Smooth muscle cell (in vitro differentiated cells): ENCODE results near the gene FLACC1. TPM values are rescaled to one million over a fixed set of nuclear protein-coding genes. Genes with fewer than 3 reads are reported as not detected.
A peak's percentile ranks its signal among the peaks of the same experiment; 100 is the strongest.

ENCODE experiments used
- DNase-seq: peaks from one replicate; lab custom pipeline; 2025; ENCODE audit not compliant: unreplicated experiment; lab: John Stamatoyannopoulos, UW
- H2AFZ ChIP-seq: fragments of 200-600 bp; sonication (generic); 2 replicates; pipeline ENCODE4 v1.6.0; 2016; ENCODE audit warnings: antibody characterized with exemption, low read depth, mild to moderate bottlenecking
- H3F3A ChIP-seq: fragments of 200-600 bp; sonication (generic); 2 replicates; pipeline ENCODE4 v1.6.0; 2017; ENCODE audit warnings: antibody characterized with exemption, low read depth
- H3K27ac ChIP-seq: fragments of 200-600 bp; sonication (generic); 2 replicates; pipeline ENCODE4 v1.5.1; 2016; ENCODE audit warnings: low read depth, mild to moderate bottlenecking
- H3K27me3 ChIP-seq: fragments of 200-600 bp; sonication (generic); 2 replicates; pipeline ENCODE4 v1.6.1; 2016; ENCODE audit warnings: low read depth, mild to moderate bottlenecking
- H3K36me3 ChIP-seq: fragments of 200-600 bp; sonication (generic); 2 replicates; pipeline ENCODE4 v1.5.1; 2016; ENCODE audit warnings: low read depth
- H3K4me1 ChIP-seq: fragments of 200-600 bp; sonication (generic); 2 replicates; pipeline ENCODE4 v1.5.1; 2016; ENCODE audit warnings: low read depth
- H3K4me2 ChIP-seq: fragments of 200-600 bp; sonication (generic); 2 replicates; pipeline ENCODE4 v1.6.0; 2016; ENCODE audit warnings: mild to moderate bottlenecking
- H3K4me3 ChIP-seq: fragments of 200-600 bp; sonication (generic); 2 replicates; pipeline ENCODE4 v1.5.1; 2016; ENCODE audit warnings: mild to moderate bottlenecking
- H3K79me2 ChIP-seq: fragments of 200-600 bp; sonication (generic); 2 replicates; pipeline ENCODE4 v1.6.0; 2016; ENCODE audit warnings: low read depth, mild to moderate bottlenecking
- H3K9ac ChIP-seq: fragments of 200-600 bp; sonication (generic); 2 replicates; pipeline ENCODE4 v1.6.0; 2016; ENCODE audit warnings: low read depth
- H3K9me3 ChIP-seq: fragments of 200-600 bp; sonication (generic); replicated peaks from 2 replicates; pipeline ENCODE4 v1.5.1; 2016; ENCODE audit warnings: low read depth
- H4K20me1 ChIP-seq: fragments of 200-600 bp; sonication (generic); 2 replicates; pipeline ENCODE4 v1.6.0; 2016; ENCODE audit warnings: low read depth
- WGBS: methylation state at CpG from one replicate; pipeline ENCODE4 v1.1.7; 2016; ENCODE audit warnings: low lambda C conversion rate; 5-methylcytosine and 5-hydroxymethylcytosine counted together
- polyA plus RNA-seq: library from polyadenylated mRNA; unstranded; fragments of >200 nt; fragmentation: Nextera tagmentation; extraction: Ambion mirVana; gene quantifications from 2 replicates; pipeline ENCODE4 v1.2.1, GENCODE V29; 2016
- total RNA-seq: library from RNA; depleted of rRNA; stranded (reverse); fragments of >200 nt; gene quantifications from 2 replicates; pipeline ENCODE4 v1.2.3, GENCODE V29; 2014
- TF ChIP-seq, protein P1 (sequence below): fragments of 200-600 bp; sonication (generic); IDR thresholded peaks from 2 replicates; pipeline ENCODE4 v1.5.1; 2017; ENCODE audit warnings: borderline replicate concordance, mild to moderate bottlenecking, antibody characterized with exemption; ENCODE audit not compliant: insufficient read depth, poor library complexity, severe bottlenecking

Gene FLACC1
- total and polyA plus RNA-seq, 2 experiments from 2014 or later: 0.76 TPM; not detected in 1

GRCh38 chr2:201257381-201257955 is 99.7 kb downstream of the FLACC1 start:
- Histone ChIP-seq H3K9ac (no peak overlapping the region), H3K27ac (peak overlapping the region; percentile 93), H3K9me3 (no peaks in the 10 kb centered on the region), H3K36me3 (no peaks in the 10 kb centered on the region), H3K4me2 (peak overlapping the region; percentile 92), H2AFZ (peak overlapping the region; percentile 93), H3F3A (no peaks in the 10 kb centered on the region), H3K4me3 (peak overlapping the region; percentile 63), H3K79me2 (peaks cover 19% of the 10 kb centered on the region), H4K20me1 (no peaks in the 10 kb centered on the region), H3K4me1 (no peaks in the 10 kb centered on the region), H3K27me3 (no peaks in the 10 kb centered on the region)
- DNase-seq: no peak
- TF ChIP-seq, protein P1, sequence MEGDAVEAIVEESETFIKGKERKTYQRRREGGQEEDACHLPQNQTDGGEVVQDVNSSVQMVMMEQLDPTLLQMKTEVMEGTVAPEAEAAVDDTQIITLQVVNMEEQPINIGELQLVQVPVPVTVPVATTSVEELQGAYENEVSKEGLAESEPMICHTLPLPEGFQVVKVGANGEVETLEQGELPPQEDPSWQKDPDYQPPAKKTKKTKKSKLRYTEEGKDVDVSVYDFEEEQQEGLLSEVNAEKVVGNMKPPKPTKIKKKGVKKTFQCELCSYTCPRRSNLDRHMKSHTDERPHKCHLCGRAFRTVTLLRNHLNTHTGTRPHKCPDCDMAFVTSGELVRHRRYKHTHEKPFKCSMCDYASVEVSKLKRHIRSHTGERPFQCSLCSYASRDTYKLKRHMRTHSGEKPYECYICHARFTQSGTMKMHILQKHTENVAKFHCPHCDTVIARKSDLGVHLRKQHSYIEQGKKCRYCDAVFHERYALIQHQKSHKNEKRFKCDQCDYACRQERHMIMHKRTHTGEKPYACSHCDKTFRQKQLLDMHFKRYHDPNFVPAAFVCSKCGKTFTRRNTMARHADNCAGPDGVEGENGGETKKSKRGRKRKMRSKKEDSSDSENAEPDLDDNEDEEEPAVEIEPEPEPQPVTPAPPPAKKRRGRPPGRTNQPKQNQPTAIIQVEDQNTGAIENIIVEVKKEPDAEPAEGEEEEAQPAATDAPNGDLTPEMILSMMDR: no peak
- WGBS: 48% methylated on average over 12 of the region's 12 CpGs

GRCh38 chr2:201256082-201256481 is 101.1 kb downstream of the FLACC1 start:
- H3K4me3 ChIP-seq: no peak overlapping the region
- H3K4me2 ChIP-seq: no peak overlapping the region
- no peaks in the 10 kb centered on the region for H3K4me1 ChIP-seq
- H3K9me3 ChIP-seq: no peaks in the 10 kb centered on the region
- peaks cover 14% of the 10 kb centered on the region for H3K79me2 ChIP-seq
- TF ChIP-seq, protein P1: no peak
- no peak overlapping the region for H3K9ac ChIP-seq
- no peak for DNase-seq
- no peak overlapping the region for H3K27ac ChIP-seq
- H2AFZ ChIP-seq: no peak overlapping the region
- no peaks in the 10 kb centered on the region for H3F3A ChIP-seq
- no peaks in the 10 kb centered on the region for H4K20me1 ChIP-seq
- WGBS: 85% methylated on average over 3 of the region's 3 CpGs
- H3K36me3 ChIP-seq: no peaks in the 10 kb centered on the region
- H3K27me3 ChIP-seq: no peaks in the 10 kb centered on the region

DNA sequence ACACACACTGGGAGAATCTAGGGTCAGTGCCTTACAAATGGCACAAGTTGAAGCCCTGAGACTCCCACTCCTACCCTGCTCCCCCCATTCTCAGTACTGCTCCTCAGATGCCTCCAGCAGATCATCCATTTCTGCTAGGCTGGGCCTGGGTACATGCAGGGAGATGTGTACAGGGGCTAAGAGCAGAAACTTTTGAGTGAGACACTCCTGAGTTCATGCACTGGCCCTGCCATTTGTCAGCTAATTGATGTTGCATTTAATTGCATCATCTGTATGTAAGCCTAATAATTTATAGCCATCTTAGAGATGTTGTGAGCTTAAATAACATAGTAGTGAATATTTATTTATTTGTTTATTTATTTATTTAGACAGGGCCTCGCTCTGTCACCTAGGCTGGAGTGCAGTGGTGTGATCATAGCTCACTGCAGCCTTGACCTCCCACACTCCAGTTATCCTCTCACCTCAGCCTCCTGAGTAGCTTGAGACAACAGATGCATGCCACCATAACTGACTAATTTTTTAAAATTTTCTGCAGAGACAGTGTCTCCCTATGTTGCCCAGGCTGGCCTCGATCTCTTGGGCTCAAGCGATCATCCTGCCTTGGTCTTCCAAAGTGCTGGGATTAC is 101.6 kb downstream of the FLACC1 start:
- Histone ChIP-seq H3K9ac (no peak overlapping the region), H2AFZ (no peak overlapping the region), H3K27ac (no peak overlapping the region), H3F3A (no peaks in the 10 kb centered on the region), H4K20me1 (no peaks in the 10 kb centered on the region), H3K4me3 (no peak overlapping the region), H3K9me3 (no peaks in the 10 kb centered on the region), H3K36me3 (no peaks in the 10 kb centered on the region), H3K4me1 (no peaks in the 10 kb centered on the region), H3K79me2 (peaks cover 14% of the 10 kb centered on the region), H3K4me2 (no peak overlapping the region), H3K27me3 (no peaks in the 10 kb centered on the region)
- TF ChIP-seq, protein P1: no peak
- DNase-seq: no peak
- 82% methylated on average over 3 of the region's 3 CpGs for WGBS
